ENCODE results near the gene ERC2.

Gene ERC2

DNA sequence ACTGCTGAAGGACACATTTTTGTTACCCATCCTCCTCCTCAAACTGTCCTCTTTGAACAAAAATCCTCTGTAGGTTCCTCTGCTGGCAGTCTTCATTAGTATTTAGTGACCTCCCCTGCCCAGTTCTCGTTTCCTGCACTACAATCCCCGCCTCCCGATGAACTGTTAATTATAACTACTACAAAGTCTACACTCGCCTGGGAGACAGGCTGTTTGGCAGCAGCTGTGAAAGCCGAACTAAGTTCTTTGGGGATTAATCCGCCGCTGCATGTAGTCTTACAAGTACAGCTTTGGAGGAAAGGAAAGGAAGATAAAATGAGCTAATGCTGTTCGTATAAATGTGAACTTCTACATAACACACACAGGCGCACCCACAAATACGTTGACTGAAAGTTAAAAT lies 821.2 kb downstream of the ERC2 start:
- no peak for DNase-seq (ENCODE audit: low read depth in 2 of 2)

DNA sequence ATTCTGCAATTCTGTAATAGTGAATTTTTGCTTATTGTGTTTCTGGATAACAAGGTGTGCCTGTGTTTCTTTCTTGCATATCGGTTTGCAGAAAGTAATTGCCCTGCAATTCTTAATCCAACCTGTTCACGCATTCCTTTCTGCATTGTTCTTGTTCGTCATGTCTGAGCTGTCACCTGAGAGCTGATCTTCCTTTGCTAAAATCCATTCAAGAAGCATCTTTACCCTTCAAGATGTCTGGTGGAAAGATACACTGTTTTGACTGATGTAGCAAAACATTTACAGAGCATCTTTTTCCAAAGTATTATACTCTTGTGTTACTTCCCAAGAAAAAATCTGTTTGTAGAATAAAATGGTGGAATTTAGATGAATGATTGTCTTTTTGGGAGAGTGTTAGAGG lies 822.1 kb downstream of the ERC2 start:
- DNase-seq (ENCODE audit: low read depth in 2 of 2) = no peak

DNA sequence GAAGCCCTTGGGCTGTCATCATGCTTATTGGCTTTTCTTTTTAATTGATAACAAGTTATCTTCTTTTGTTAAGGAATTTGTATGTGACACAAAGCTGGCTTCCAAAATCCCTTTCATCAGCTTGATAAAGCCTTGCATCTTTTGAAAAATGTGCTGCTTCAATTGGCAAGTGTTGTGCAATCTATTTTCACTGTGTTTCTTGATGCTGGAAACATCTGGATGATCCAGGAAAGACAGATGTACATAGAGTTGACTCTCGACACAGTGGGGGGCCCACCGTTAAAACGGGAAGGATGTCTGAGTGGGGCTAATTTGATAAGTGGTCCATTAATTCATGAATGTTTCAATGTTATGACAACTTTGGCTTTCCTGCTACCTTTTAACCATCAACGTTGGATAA lies 822.8 kb downstream of the ERC2 start:
- DNase-seq (ENCODE audit: low read depth in 2 of 2) = no peak

DNA sequence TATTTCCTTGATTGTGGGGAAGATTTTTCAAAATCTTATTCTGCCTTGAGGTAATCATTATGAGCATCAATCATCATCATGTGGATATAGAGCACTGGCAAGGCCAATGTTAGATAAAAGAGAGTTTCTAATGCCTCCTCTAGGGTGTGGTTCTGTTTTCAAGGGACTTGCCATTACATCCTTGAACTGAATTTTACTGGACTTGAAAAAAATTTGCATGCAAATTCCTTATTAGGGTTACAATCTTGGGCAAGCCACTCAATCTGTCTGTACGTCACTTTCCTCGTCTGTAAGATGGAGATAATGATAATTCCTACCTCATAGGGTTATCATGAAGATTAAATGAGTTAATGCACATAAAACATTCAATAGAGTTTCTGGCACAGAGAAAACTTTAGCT lies 825.0 kb downstream of the ERC2 start:
- DNase-seq (ENCODE audit: low read depth in 2 of 2) = no peak

DNA sequence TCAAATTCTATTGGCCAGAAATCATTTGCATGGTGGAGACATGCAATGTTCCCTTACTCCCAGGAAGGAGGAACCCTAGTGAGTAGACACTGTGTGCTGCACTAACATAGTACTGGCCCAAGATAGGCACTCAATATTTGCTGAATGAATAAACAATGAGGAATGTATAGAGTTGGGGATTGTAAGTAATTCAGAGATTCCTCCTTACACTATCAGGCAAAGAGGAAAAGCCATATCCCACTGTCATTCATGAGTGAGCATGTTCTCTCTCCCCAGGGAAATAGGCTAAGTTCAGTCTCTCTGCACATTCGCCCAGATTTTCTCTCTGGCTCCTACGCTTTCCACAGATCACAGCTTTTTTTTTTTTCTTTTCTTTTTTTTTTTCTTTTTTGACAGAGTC lies 826.3 kb downstream of the ERC2 start:
- DNase-seq (ENCODE audit: low read depth in 2 of 2) = no peak

DNA sequence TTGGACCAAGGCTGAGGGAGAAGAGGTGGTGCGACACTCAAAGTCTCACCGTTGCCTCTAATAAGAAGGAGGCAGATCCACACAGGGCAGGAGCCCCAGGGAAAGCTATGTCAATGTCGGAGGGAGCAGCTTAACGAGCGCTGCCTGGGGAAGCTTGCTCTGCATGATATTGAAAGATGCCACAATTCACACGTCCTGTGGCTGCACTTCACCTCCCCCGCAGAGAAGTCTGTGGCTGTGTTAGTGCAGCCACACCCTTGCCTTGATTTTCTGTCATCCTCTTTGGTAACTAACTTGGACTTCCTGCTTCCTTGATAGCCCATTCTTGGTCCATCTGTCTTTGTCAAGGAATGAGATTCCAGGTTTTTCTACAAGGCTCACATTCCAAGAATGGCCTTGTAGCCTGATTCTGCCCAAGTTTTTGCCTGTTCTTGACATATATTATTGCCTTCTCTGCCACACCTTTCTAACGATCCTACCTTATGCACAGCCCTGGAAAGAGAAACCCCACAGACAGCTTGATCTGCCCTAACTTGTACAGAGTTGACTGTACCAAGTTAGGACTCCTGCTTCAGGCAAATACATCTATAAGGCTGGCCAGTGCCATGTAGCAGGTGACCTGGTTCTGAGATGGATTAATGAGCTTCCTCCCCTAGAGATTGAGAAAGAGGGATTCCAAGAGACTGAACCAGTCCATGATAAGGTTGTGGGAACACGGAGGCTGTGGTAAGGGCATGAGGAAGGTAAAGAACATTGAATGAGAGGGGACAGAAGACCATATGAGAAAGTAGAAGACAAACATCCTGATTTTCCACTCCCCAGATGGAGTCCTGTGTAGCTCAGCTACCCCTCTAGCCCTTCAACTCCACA lies 828.1 kb downstream of the ERC2 start:
- no peak for DNase-seq (ENCODE audit: low read depth in 2 of 2)

DNA sequence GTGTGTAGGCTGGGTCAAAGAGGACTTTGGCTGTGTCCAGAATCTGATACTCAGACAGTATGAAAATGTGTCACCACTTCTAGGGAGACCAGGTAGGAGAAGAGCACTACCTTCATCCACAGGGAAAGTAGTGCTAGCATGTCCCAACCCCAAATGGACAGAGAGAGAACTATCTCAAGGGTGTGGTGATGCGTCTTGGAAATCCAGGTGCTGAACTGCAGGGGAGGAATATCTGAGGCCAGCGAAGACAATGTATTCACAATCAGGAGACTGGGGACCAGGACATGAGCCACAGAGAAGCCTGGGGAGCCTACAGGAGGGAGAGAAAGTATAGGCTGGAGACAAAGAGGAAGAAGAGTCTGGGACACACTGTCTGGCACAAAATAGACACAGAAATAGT lies 829.1 kb downstream of the ERC2 start:
- DNase-seq (ENCODE audit: low read depth in 2 of 2) = no peak

DNA sequence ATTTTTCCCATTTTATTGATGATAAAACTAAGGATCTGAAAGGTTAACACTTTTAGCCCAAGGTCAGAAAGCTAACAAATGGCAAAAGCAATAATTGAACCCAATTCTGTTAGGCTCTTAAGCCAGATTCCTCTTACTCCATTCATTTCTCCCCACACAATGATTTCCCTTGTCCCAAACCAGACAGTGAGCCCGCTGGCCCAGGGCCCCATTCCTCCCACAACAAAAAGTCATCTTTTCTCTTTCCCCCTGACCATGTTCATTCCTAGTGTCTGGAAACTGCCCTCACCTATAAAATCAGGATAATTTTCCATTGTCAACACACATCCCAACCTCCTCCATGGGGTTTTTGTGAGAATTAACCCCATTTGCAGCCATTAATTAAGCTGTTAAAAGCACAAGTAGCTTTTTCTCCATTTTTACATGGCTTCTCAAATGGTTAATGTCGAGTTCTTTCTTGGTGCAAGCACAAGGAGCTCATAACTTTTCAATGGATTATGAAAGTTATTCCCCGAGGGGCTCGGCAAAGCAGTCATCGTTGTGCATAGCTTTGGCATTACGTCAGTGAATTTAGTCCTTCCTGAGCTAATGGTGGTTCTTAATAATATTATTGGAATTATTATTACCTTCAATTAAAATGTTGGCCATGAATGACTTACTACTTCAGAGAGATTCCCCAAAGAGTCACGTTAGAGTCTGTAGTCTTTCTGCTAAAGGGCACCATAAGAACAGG lies 830.2 kb downstream of the ERC2 start:
- DNase-seq (ENCODE audit: low read depth in 2 of 2) = no peak

DNA sequence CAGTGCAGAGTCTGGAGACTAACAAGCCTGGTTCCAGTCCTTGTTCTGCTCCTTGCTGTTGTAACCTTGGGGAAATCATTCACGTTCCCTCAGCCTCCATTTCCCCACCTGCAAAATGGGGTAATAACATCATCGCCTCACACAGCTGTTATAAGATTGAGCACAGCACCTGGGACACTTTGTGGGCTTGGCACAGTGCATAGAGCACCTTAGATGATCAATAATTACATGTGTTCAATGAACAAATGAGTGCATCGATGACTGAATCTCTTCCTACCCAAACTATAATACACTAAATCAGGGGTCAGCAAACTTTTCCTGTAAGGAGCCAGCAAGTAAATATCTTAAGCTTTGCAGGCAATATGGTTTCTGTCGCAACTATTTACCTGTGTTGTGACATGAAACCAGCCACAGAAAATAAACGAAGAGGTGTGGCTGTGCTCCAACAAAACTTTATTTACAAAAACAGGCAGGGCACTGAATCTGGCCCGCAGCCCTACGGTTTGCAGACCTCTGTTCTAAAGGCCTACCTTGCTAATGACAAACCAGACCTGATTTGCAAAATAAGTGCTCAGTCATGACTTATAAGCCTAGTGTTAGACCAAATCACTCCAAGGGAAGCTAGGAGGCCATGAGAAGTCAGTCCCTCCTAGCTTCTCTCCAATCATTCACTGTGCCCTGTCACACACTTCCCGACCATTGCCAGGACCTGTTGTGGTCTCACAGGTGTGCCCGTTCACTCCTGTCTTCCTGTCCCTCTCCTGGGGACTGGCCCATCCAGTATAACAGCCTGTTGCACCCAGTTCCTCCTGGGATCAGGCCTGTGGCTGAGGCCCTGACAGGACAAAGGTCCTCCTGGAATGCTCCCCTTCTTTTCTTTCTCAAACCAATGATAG lies 831.7 kb downstream of the ERC2 start:
- DNase-seq (ENCODE audit: low read depth in 2 of 2) = no peak

DNA sequence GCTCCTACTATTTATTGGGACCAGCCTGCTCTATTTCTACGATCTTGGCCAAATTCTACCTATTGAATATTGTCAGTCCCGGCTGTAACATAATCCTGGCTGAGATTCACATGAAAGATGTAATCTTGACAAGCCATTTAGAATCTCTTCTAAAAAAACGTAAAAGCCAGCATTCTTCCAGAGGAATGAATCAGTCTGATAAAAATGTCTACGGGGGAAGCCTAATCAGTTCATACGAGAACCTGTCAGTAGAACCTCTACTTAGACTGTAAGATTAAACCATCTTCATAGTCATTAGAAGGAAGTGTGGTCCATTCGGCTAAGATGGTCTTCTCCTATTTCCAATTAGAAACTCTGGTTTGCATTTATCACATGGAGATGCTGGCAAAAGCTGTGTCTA lies 833.9 kb downstream of the ERC2 start:
- DNase-seq (ENCODE audit: low read depth in 2 of 2) = no peak

DNA sequence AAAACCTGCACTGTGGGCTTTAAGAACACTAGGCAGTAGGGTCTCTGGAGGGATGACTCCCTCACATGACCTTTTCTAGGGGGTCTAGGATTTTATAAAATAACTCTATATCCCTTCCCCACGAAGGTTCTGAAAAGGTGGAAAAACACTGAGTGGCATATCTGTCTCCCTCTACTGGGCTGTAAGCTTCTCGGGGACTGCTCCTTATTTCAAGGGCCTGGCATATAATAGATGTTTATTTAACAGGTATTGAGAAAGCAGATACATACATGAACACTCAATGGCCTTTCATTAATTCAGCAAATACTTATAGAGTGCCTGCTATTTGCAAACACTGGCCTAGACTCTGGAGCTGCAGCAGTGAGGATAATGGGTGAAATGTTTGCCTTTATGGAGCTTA lies 834.9 kb downstream of the ERC2 start:
- DNase-seq (ENCODE audit: low read depth in 2 of 2) = no peak

DNA sequence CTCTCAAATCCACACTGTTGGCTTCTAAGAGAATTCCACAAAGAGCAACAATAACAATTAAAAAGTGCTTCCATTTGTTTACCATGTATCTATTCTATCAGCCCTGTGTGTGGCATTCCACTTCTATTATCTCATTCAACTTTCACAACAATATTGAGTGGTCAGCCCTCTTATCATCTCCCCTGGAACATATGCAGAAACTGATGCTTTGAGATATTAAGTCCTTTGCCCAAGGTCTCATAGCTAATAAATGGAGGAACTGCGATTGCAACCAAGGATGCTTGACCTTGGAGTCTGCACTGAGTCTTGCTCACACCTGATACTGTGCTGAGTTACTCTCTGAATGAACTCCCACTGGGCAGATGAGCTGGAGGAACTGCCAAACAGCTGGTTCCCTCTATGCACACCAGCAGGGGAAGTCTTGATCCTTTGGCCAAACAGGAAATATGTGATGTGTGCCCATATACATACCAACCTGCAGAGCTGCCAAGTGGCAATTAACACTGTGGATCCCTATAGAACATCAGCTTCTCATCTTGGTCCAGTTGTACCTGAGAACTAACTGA lies 836.4 kb downstream of the ERC2 start:
- no peak for DNase-seq (ENCODE audit: low read depth in 2 of 2)

DNA sequence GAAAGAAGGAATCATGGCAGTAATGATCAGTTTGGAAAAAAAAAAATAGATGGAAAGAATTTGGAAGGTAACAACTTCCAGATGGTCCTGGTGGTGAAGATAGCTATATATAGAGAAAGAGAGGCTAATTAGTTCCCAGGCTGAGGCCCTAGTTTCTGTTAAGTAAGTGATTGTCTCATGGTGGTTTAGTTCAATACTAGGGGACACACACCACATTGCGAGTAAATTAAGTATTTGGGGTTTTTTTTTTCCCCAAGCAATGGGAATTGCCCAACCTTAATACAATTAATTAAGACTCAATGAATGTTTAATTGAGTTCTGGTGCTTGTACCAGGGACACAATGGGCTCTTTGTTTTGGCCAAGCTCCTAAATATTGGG lies 837.4 kb downstream of the ERC2 start:
- no peak for DNase-seq (ENCODE audit: low read depth in 2 of 2)

DNA sequence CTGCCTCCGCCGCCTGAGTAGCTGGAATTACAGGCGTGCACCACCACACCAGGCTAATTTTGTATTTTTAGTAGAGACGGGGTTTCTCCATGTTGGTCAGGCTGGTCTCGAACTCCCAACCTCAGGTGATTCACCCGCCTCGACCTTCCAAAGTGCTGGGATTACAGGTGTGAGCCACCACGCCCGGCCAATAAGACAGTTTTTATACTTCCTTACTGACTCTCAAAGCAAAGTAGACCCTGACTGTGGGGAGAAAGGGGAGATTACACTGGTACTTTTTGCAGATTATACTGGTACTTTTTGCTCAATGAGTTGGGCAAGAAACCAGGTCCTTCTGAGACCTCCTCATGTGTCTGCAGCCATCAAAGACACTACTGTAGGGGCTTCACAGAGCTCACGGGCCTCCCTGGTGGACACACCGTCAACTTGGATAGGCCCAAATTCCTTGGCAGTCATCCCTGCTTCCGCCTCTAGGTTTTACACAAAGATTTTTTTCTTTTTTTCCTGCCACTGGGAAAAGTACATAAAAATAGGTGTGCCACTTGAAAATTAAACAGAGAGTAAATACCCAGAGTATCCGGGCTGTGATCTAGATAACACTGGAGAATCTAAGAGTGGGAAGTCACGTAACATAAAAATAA lies 837.9 kb downstream of the ERC2 start:
- no peak for DNase-seq (ENCODE audit: low read depth in 2 of 2)

DNA sequence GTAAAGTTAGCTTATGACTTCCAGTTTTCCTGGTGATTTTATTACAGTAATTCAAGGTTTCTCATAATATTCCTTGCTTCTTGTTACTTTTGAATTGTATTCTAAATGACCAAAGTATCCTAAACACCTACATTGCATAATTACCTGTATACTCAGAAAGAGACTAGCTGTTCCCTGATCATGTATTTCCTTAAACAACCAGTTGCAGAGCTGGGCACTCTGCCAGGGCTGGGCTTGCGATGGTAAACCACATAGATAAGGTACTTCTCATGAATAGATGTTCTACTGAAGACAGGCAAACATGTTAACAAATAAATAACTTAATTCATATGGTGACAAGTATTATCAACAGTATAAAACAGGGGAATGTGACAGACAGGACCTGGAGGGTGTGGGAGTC lies 838.8 kb downstream of the ERC2 start:
- DNase-seq (ENCODE audit: low read depth in 2 of 2) = no peak

DNA sequence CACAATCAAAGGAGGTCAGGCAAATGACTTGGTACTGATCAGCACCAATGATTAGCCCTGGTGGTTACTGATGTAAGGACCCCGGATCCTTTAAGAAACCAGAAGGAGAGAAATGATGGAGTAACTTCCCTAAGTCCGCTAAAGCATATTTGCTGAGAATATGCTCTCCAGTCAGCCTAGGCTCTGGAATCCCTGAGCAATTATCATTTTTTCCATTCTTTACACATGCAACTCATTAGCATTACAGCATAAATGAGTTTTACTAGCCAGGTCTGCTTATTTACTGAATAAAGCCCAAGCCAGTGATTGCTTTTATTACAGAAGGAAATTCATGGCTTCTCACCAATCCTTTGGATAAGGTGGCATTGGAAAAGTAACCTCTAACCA lies 842.0 kb downstream of the ERC2 start:
- no peak for DNase-seq (ENCODE audit: low read depth in 2 of 2)

DNA sequence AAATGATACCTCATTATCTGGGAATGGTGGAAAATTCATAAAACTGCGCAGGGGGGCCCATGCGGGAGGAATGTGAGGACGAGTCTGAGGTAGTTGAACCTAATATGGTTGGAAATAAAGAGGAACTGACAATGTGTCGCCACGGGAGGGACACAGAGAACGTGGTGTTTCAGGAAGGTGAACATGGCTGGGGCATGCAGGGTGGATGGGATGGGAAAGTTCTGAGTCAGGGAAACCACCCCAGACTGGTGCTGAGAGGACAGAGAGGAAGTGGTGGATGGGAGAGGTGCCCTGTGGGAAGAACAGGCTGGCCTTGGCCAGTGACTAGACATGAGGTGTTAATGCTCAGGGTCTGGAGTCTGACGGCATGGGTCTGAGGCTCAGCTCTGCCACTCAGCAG lies 844.0 kb downstream of the ERC2 start:
- DNase-seq (ENCODE audit: low read depth in 2 of 2) = no peak

DNA sequence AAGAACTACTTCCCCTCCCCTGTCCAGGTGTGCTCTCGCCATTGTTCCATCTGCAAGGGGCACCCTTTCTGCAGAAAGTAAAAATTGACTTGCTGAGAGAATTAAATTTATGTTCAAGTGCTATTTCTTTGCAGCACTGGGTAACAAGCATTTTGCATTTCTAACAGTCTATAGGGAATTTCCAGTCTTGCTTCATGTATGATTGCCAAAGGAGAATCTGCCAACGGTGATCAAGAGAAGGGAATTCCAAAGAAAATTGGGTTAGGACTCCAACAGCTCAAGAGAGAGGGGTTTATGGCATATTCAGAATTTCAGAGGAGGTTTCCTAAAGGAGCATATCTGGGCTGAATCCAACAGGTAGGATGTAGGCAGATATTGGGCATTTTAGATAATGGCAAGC lies 844.5 kb downstream of the ERC2 start:
- DNase-seq (ENCODE audit: low read depth in 2 of 2) = no peak

DNA sequence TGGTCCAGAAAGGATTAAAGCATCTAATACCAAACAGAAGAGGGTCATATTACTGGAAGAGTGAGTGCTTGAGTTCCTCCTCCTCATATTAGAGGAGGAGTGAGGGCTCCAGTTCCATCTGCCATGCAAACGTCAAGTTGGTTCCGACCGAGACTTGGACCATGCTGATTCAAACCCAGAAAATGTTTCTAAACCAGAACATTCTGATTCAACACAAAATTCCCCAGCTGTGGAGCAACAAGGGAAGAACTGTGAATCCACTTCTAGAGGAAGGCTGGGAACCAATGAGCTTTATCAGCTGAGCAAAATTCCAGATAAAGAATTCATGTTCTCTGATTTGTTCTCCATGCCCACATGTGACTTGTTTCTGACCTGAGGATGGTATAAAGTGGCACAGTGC lies 845.5 kb downstream of the ERC2 start:
- no peak for DNase-seq (ENCODE audit: low read depth in 2 of 2)

DNA sequence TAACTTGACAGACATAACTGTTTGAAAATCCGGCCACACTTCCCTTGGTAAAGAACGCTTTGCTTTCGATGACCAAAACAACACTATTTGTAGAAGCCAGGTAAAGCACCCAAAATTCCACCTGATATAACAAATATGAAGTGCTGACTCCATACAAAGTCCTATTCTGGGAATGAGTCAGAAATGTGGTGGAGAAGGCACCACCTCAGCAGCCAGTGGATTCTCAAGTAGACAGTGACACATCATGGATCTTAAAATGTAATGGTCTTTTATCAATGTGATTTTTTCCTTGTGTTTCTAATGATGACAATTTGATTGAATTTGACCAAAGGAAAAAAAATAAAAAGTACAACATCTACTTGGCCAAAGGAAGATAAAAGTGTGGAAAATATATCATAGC lies 846.2 kb downstream of the ERC2 start:
- DNase-seq (ENCODE audit: low read depth in 2 of 2) = no peak

DNA sequence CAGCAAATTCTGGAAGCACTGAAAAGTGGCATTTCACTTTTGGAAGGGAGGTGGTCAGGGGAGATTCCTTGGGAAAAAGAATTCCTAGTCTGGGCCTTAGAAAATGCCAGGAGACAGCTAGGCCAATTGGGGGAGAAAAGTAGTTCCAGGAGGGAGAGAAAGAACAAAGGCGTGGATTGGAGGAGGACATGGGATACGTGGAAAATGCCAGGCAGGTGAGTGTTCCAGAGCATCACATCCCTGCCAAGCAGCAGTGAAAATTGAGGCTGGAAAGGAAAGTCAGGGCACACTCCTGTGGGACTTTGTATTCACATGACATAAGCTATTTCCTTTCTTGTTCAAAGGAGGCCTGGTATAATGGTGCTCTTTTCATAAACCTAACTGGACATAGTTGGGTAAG lies 846.6 kb downstream of the ERC2 start:
- no peak for DNase-seq (ENCODE audit: low read depth in 2 of 2)

DNA sequence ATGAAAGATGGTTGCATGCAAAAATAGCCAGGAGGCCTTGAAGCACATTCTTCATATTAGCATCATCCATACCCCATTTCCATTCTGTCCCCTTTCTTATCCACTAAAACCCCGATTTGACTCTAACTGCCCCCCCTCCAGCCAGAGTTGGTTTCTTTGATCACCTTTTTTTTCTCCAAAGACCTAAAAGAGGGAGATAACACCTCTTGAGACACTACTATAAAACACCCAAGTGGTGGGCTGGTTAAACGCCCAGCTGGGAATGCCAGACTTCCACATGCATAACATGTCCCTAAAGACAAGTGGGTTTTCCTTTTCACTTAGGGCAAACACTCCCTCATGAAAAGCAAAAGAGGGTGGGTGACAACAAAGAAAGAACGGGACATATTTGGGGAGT lies 847.2 kb downstream of the ERC2 start:
- DNase-seq (ENCODE audit: low read depth in 2 of 2) = no peak

Data from stimulated activated CD4-positive, alpha-beta T cell treated with anti-CD3 and anti-CD28 coated beads, Interleukin-1b, Interleukin-23, amount 100 ng/mL, for 1 hour (primary cell).